Measurements from ENCODE around the gene DAPK2. TPM values are rescaled to one million over a fixed set of nuclear protein-coding genes. Genes with fewer than 3 reads are reported as not detected.

Gene DAPK2
- total RNA-seq, 1 experiment from 2014 or later, result 2.3 TPM

DNA sequence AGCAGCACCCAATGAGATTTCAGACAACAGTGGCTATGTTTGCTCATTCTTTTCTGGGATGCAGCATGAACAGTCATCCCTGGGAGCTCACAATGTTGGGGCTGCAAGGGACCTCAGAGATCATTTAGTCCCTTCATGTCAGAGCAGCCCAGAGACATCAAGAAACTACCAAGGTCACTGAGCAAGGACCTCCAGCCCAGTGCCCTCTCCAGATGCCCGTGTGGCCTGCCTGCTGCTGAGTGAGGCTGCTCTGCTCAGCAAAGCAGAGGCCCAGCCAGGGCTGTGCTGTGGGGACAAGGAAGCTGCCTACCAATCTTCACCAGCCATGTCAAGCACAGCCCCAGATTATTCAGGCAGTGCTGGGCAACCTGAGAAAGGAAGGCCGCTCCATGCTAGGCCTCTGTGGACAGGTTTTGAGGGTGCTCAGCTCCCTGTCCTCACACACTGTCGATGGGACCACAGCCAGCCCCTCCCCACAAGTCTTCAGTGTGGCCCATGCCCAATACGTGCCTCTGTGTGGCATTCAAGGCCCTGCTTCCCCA, 99.7 kb downstream of the DAPK2 start:
- Mint-ChIP-seq H3K4me3 (no peak overlapping the region), H3K27me3 (ENCODE audit: low read depth) (no peaks in the 10 kb centered on the region), H3K4me1 (peaks cover 2% of the 10 kb centered on the region), H3K36me3 (no peaks in the 10 kb centered on the region), H3K27ac (no peak overlapping the region), H3K9me3 (no peaks in the 10 kb centered on the region)
- TF ChIP-seq, protein P1, sequence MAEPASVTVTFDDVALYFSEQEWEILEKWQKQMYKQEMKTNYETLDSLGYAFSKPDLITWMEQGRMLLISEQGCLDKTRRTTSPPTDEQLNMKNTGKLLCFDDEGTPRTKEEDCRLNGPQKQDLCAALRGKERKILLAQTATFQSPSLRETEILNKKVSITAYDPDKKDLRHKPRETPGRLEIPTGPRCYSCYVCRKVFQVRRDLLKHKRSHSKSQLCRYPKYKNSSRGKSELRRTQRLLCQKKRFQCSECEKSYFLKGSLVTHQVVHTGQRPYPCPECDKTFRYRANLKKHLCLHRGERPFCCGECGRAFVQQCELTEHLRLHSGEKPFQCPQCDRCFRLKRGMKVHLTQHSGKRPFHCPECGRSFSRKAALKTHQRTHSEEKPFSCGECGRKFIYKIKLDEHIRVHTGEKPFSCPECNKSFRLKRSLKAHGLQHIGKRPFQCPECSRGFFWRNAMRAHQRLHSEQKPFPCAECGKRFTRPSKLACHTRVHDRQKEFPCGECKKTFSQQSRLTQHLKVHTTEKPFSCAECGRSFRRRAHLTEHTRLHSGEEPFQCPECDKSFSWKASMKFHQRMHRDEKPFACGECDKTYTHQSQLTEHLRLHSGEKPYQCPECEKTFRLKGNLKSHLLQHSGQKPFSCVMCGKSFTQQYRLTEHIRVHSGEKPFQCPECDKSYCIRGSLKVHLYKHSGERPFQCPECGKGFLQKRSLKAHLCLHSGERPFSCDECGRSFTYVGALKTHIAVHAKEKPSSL (CRISPR knock-in tag; conservative IDR thresholded peaks at IDR 0.05), result no peak
- no peak for TF ChIP-seq ZNF416 (CRISPR knock-in tag; IDR thresholded peaks at IDR 0.05)
- TF ChIP-seq ZNF396 (CRISPR knock-in tag; IDR thresholded peaks at IDR 0.05; ENCODE audit: borderline replicate concordance), result no peak
- TF ChIP-seq, protein P2, sequence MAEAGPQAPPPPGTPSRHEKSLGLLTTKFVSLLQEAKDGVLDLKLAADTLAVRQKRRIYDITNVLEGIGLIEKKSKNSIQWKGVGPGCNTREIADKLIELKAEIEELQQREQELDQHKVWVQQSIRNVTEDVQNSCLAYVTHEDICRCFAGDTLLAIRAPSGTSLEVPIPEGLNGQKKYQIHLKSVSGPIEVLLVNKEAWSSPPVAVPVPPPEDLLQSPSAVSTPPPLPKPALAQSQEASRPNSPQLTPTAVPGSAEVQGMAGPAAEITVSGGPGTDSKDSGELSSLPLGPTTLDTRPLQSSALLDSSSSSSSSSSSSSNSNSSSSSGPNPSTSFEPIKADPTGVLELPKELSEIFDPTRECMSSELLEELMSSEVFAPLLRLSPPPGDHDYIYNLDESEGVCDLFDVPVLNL (CRISPR knock-in tag; IDR thresholded peaks at IDR 0.05; ENCODE audit: borderline replicate concordance, low read depth), result no peak
- no peak for TF ChIP-seq PRRX2 (CRISPR knock-in tag; IDR thresholded peaks at IDR 0.05)
- TF ChIP-seq FOXP1 (CRISPR knock-in tag; IDR thresholded peaks at IDR 0.05; ENCODE audit: borderline replicate concordance), result no peak
- TF ChIP-seq, protein P3, sequence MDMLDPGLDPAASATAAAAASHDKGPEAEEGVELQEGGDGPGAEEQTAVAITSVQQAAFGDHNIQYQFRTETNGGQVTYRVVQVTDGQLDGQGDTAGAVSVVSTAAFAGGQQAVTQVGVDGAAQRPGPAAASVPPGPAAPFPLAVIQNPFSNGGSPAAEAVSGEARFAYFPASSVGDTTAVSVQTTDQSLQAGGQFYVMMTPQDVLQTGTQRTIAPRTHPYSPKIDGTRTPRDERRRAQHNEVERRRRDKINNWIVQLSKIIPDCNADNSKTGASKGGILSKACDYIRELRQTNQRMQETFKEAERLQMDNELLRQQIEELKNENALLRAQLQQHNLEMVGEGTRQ (CRISPR knock-in tag; IDR thresholded peaks at IDR 0.05), result no peak
- TF ChIP-seq JUN (CRISPR knock-in tag; IDR thresholded peaks at IDR 0.05), result no peak
- TF ChIP-seq SOX15 (CRISPR knock-in tag; IDR thresholded peaks at IDR 0.05), result no peak
- TF ChIP-seq ESRRA (CRISPR knock-in tag; IDR thresholded peaks at IDR 0.05; ENCODE audit: borderline replicate concordance), result no peak
- TF ChIP-seq, protein P4, sequence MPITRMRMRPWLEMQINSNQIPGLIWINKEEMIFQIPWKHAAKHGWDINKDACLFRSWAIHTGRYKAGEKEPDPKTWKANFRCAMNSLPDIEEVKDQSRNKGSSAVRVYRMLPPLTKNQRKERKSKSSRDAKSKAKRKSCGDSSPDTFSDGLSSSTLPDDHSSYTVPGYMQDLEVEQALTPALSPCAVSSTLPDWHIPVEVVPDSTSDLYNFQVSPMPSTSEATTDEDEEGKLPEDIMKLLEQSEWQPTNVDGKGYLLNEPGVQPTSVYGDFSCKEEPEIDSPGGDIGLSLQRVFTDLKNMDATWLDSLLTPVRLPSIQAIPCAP (CRISPR knock-in tag; IDR thresholded peaks at IDR 0.05), result no peak
- TF ChIP-seq SMAD3 (CRISPR knock-in tag; IDR thresholded peaks at IDR 0.05; ENCODE audit: borderline replicate concordance), result no peak
- TF ChIP-seq NR2C2 (CRISPR knock-in tag; IDR thresholded peaks at IDR 0.05), result no peak
- no peak for TF ChIP-seq ZNF138 (CRISPR knock-in tag; conservative IDR thresholded peaks at IDR 0.05)
- TF ChIP-seq, protein P5, sequence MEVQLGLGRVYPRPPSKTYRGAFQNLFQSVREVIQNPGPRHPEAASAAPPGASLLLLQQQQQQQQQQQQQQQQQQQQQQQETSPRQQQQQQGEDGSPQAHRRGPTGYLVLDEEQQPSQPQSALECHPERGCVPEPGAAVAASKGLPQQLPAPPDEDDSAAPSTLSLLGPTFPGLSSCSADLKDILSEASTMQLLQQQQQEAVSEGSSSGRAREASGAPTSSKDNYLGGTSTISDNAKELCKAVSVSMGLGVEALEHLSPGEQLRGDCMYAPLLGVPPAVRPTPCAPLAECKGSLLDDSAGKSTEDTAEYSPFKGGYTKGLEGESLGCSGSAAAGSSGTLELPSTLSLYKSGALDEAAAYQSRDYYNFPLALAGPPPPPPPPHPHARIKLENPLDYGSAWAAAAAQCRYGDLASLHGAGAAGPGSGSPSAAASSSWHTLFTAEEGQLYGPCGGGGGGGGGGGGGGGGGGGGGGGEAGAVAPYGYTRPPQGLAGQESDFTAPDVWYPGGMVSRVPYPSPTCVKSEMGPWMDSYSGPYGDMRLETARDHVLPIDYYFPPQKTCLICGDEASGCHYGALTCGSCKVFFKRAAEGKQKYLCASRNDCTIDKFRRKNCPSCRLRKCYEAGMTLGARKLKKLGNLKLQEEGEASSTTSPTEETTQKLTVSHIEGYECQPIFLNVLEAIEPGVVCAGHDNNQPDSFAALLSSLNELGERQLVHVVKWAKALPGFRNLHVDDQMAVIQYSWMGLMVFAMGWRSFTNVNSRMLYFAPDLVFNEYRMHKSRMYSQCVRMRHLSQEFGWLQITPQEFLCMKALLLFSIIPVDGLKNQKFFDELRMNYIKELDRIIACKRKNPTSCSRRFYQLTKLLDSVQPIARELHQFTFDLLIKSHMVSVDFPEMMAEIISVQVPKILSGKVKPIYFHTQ (CRISPR knock-in tag; IDR thresholded peaks at IDR 0.05), result no peak
- ATAC-seq (no peak), DNase-seq (ENCODE audit: low spot score) (no peak)
- POLR2A ChIA-PET, result no interaction called here
- CTCF ChIA-PET, result interaction anchor here (0.6 to 4.4 kb wide), 15 partner anchors 17 to 346 kb away, joined by 3 to 80 read pairs (median 18); partner anchors contain the start of gene DAPK2

DNA sequence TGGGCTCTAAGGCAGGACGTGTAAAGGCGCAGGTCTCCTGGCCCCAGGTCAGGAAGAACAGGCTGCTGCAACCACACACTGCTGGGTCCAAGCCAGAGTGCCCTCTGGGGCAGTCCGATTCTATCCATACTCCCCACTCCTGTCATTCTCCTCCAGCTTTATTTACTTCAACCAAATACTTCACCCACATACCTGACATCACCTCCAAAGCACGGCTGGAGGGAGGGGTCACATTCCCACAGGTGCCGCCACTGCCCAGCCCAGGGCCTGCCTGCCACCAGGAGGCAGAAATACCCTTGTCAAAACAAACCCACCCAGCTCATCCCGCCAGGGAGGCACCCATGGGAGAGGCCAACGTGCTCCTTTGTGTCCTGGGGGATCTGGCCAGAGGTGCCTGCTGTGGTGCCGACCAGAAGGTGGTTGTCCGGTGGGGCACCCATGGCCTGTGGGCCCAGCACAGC, 100.4 kb downstream of the DAPK2 start:
- H3K9me3 Mint-ChIP-seq, result no peaks in the 10 kb centered on the region
- ChIA-PET CTCF (interaction anchor here (0.6 to 4.4 kb wide), 77 partner anchors 13 to 606 kb away, joined by 3 to 80 read pairs (median 5); partner anchors contain the start of genes CIAO2A and DAPK2), POLR2A (interaction anchor here (0.5 kb wide), 1 partner anchor 14 kb away, joined by 7 read pairs; no protein-coding TSS in a partner anchor)
- H3K4me3 Mint-ChIP-seq, result no peak overlapping the region
- no peaks in the 10 kb centered on the region for H3K36me3 Mint-ChIP-seq
- H3K27me3 Mint-ChIP-seq (ENCODE audit: low read depth), result no peaks in the 10 kb centered on the region
- ATAC-seq (no peak; the same call in 1 of the 2 replicates), DNase-seq (ENCODE audit: low spot score) (peak; percentile 30)
- no peak overlapping the region for H3K27ac Mint-ChIP-seq
- H3K4me1 Mint-ChIP-seq, result peaks cover 2% of the 10 kb centered on the region
- TF ChIP-seq, protein P6, sequence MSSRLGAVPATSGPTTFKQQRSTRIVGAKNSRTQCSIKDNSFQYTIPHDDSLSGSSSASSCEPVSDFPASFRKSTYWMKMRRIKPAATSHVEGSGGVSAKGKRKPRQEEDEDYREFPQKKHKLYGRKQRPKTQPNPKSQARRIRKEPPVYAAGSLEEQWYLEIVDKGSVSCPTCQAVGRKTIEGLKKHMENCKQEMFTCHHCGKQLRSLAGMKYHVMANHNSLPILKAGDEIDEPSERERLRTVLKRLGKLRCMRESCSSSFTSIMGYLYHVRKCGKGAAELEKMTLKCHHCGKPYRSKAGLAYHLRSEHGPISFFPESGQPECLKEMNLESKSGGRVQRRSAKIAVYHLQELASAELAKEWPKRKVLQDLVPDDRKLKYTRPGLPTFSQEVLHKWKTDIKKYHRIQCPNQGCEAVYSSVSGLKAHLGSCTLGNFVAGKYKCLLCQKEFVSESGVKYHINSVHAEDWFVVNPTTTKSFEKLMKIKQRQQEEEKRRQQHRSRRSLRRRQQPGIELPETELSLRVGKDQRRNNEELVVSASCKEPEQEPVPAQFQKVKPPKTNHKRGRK (CRISPR knock-in tag; IDR thresholded peaks at IDR 0.05; ENCODE audit: borderline replicate concordance), result no peak
- TF ChIP-seq ZNF219 (CRISPR knock-in tag; IDR thresholded peaks at IDR 0.05; ENCODE audit: borderline replicate concordance), result no peak
- TF ChIP-seq, protein P3 (CRISPR knock-in tag; IDR thresholded peaks at IDR 0.05), result no peak
- TF ChIP-seq ZNF423 (CRISPR knock-in tag; IDR thresholded peaks at IDR 0.05), result peak; percentile 61
- TF ChIP-seq, protein P7, sequence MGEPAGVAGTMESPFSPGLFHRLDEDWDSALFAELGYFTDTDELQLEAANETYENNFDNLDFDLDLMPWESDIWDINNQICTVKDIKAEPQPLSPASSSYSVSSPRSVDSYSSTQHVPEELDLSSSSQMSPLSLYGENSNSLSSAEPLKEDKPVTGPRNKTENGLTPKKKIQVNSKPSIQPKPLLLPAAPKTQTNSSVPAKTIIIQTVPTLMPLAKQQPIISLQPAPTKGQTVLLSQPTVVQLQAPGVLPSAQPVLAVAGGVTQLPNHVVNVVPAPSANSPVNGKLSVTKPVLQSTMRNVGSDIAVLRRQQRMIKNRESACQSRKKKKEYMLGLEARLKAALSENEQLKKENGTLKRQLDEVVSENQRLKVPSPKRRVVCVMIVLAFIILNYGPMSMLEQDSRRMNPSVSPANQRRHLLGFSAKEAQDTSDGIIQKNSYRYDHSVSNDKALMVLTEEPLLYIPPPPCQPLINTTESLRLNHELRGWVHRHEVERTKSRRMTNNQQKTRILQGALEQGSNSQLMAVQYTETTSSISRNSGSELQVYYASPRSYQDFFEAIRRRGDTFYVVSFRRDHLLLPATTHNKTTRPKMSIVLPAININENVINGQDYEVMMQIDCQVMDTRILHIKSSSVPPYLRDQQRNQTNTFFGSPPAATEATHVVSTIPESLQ (CRISPR knock-in tag; IDR thresholded peaks at IDR 0.05), result no peak
- no peak for TF ChIP-seq JUN (CRISPR knock-in tag; IDR thresholded peaks at IDR 0.05)
- no peak for TF ChIP-seq NR3C1 (CRISPR knock-in tag; conservative IDR thresholded peaks at IDR 0.05; ENCODE audit: low read depth)

Data from WTC11 (cell line).